GM18909 (cell line): ENCODE measurements around the gene ADGRE3.
A peak's percentile ranks its signal among the peaks of the same experiment; 100 is the strongest.
"Not testable (repeated sequence)": the region's sequence is repeated elsewhere in the genome, so short reads cannot be mapped to it uniquely, and the experiment has no call there.

Source experiments
- ATAC-seq: cut with Tn5 transposase; IDR thresholded peaks from one replicate; pipeline ENCODE4 v1.9.1; 2021; ENCODE audit warnings: mild to moderate bottlenecking; ENCODE audit not compliant: unreplicated experiment, poor library complexity

The ADGRE3 gene

GRCh38 chr19:14612242-14612641 lies 62.4 kb downstream of the ADGRE3 start:
- not testable (repeated sequence) for ATAC-seq

GRCh38 chr19:14611051-14611450 lies 63.6 kb downstream of the ADGRE3 start:
- no peak for ATAC-seq

- no peak for ATAC-seq
Measured at GRCh38 chr19:14606627-14607026, 68.0 kb downstream of the ADGRE3 start.

GRCh38 chr19:14603990-14604387 lies 70.7 kb downstream of the ADGRE3 start:
- ATAC-seq: peak; percentile 75

GRCh38 chr19:14599548-14600147 lies 75.0 kb downstream of the ADGRE3 start:
- ATAC-seq: no peak

- no peak for ATAC-seq
Measured at GRCh38 chr19:14595558-14595957, 79.1 kb downstream of the ADGRE3 start.

- ATAC-seq: not testable (repeated sequence)
Measured at GRCh38 chr19:14589433-14589832, 85.2 kb downstream of the ADGRE3 start.

GRCh38 chr19:14585187-14585586 lies 89.5 kb downstream of the ADGRE3 start:
- ATAC-seq: peak; percentile 75

- not testable (repeated sequence) for ATAC-seq
Measured at GRCh38 chr19:14584372-14584771, 90.3 kb downstream of the ADGRE3 start.

- peak; percentile 36 for ATAC-seq
Measured at GRCh38 chr19:14582894-14583340, 91.7 kb downstream of the ADGRE3 start, which contains the start of gene CLEC17A. Gene CLEC17A, plus strand, starts transcription at chr19:14583084. Its CDS starts 77 bp downstream, at chr19:14583161.

- no peak for ATAC-seq
Measured at GRCh38 chr19:14580623-14581237, 93.9 kb downstream of the ADGRE3 start.

GRCh38 chr19:14577885-14578427 lies 96.7 kb downstream of the ADGRE3 start:
- ATAC-seq: no peak

GRCh38 chr19:14577264-14577663 lies 97.4 kb downstream of the ADGRE3 start:
- no peak for ATAC-seq

GRCh38 chr19:14576363-14576762 lies 98.3 kb downstream of the ADGRE3 start:
- ATAC-seq: no peak

- no peak for ATAC-seq
Measured at GRCh38 chr19:14575428-14575980, 99.1 kb downstream of the ADGRE3 start.

GRCh38 chr19:14571695-14572490 lies 102.8 kb downstream of the ADGRE3 start, which contains the start of gene NDUFB7:
Gene NDUFB7, minus strand, starts transcription at chr19:14572066. Its CDS starts 66 bp downstream, at chr19:14572000.
- ATAC-seq: peak; percentile 86

- no peak for ATAC-seq
Measured at GRCh38 chr19:14570864-14571527, 103.6 kb downstream of the ADGRE3 start.
